ENCODE measurements around the gene SYCP3. TPM values are rescaled to one million over a fixed set of nuclear protein-coding genes. Genes with fewer than 3 reads are reported as not detected.
A peak's percentile ranks its signal among the peaks of the same experiment; 100 is the strongest.

The SYCP3 gene
- total and polyA plus RNA-seq, 2 of the 13 experiments (the other 11 are each of a cell fraction or from before 2014, with no cell fraction given): not detected

- TF ChIP-seq FOXP4 (CRISPR knock-in tag; IDR thresholded peaks at IDR 0.05) (0 out of 2 replicates have a peak, but pooled peaks have one; percentile 33), BRF2 (CRISPR knock-in tag; IDR thresholded peaks at IDR 0.05) (no peak), ZNF10 (CRISPR knock-in tag; IDR thresholded peaks at IDR 0.05; ENCODE audit: borderline replicate concordance, low read depth) (no peak), JUND (CRISPR knock-in tag; IDR thresholded peaks at IDR 0.05) (0 out of 2 replicates have a peak, but pooled peaks have one; percentile 4), EHMT2 (IDR thresholded peaks at IDR 0.05; ENCODE audit: borderline replicate concordance, low read depth, low read length) (no peak), POGK (CRISPR knock-in tag; conservative IDR thresholded peaks at IDR 0.05) (0 out of 2 replicates have a peak, but pooled peaks have one; percentile 45), ZNF563 (CRISPR knock-in tag; IDR thresholded peaks at IDR 0.05) (no peak; the same call in 1 of the 2 replicates), ZNF792 (CRISPR knock-in tag; IDR thresholded peaks at IDR 0.05) (no peak; the same call in 1 of the 2 replicates), HNF1B (CRISPR knock-in tag; IDR thresholded peaks at IDR 0.05) (no peak), ELF4 (CRISPR knock-in tag; IDR thresholded peaks at IDR 0.05; ENCODE audit: borderline replicate concordance) (no peak), IRF1 (CRISPR knock-in tag; IDR thresholded peaks at IDR 0.05; ENCODE audit: low read depth) (no peak), ZNF124 (CRISPR knock-in tag; IDR thresholded peaks at IDR 0.05) (no peak), ZNF230 (CRISPR knock-in tag; IDR thresholded peaks at IDR 0.05) (no peak), HOXA5 (CRISPR knock-in tag; IDR thresholded peaks at IDR 0.05) (no peak), ZNF83 (CRISPR knock-in tag; IDR thresholded peaks at IDR 0.05; ENCODE audit: borderline replicate concordance) (no peak), SIN3A (IDR thresholded peaks at IDR 0.05; ENCODE audit: borderline replicate concordance, low read depth, low read length) (no peak), MXD4 (CRISPR knock-in tag; IDR thresholded peaks at IDR 0.05) (peak; percentile 40; the same call in 1 of the 2 replicates), ZSCAN30 (CRISPR knock-in tag; IDR thresholded peaks at IDR 0.05) (no peak), ZNF136 (CRISPR knock-in tag; IDR thresholded peaks at IDR 0.05; ENCODE audit: low read depth) (0 out of 2 replicates have a peak, but pooled peaks have one; percentile 35), NFATC3 (CRISPR knock-in tag; IDR thresholded peaks at IDR 0.05) (no peak), ZNF350 (CRISPR knock-in tag; IDR thresholded peaks at IDR 0.05; ENCODE audit: borderline replicate concordance, low read depth) (no peak), ZNF367 (CRISPR knock-in tag; IDR thresholded peaks at IDR 0.05; ENCODE audit: borderline replicate concordance) (no peak)
Observed at GRCh38 chr12:101697930-101698799, 41.1 kb downstream of the SYCP3 start (continued).
